Measurements from ENCODE around the gene DYRK1B.
"Not testable (repeated sequence)": the region's sequence is repeated elsewhere in the genome, so short reads cannot be mapped to it uniquely, and the experiment has no call there.

The DYRK1B gene

GRCh38 chr19:39830406-39830805 lies 3.6 kb downstream of the DYRK1B start:
- DNase-seq (ENCODE audit: low spot score): no peak

GRCh38 chr19:39829702-39830275 lies 4.2 kb downstream of the DYRK1B start:
- DNase-seq (ENCODE audit: low spot score): no peak

- no peak for DNase-seq (ENCODE audit: low spot score)
Measured at GRCh38 chr19:39828654-39829032, 5.3 kb downstream of the DYRK1B start.

- DNase-seq (ENCODE audit: low spot score): no peak
Measured at GRCh38 chr19:39828015-39828653, 5.8 kb downstream of the DYRK1B start.

- no peak for DNase-seq (ENCODE audit: low spot score)
Measured at GRCh38 chr19:39827216-39827615, 6.7 kb downstream of the DYRK1B start.

GRCh38 chr19:39826311-39826945 lies 7.5 kb downstream of the DYRK1B start:
- no peak for DNase-seq (ENCODE audit: low spot score)

GRCh38 chr19:39825531-39826076 lies 8.4 kb downstream of the DYRK1B start:
- no peak for DNase-seq (ENCODE audit: low spot score)

GRCh38 chr19:39825093-39825463 lies 8.9 kb downstream of the DYRK1B start:
- DNase-seq (ENCODE audit: low spot score): no peak

- DNase-seq (ENCODE audit: low spot score): peak; percentile 89
Measured at GRCh38 chr19:39824143-39825092, 9.5 kb downstream of the DYRK1B start.

GRCh38 chr19:39823686-39824085 lies 10.3 kb downstream of the DYRK1B start:
- DNase-seq (ENCODE audit: low spot score): no peak

GRCh38 chr19:39820696-39821095 lies 13.3 kb downstream of the DYRK1B start:
- DNase-seq (ENCODE audit: low spot score): no peak

- DNase-seq (ENCODE audit: low spot score): no peak
Measured at GRCh38 chr19:39819786-39820185, 14.2 kb downstream of the DYRK1B start.

GRCh38 chr19:39818626-39819097 lies 15.3 kb downstream of the DYRK1B start:
- no peak for DNase-seq (ENCODE audit: low spot score)

- DNase-seq (ENCODE audit: low spot score): no peak
Measured at GRCh38 chr19:39817888-39818561, 15.9 kb downstream of the DYRK1B start.

GRCh38 chr19:39816287-39817048 lies 17.5 kb downstream of the DYRK1B start:
- DNase-seq (ENCODE audit: low spot score): no peak

- DNase-seq (ENCODE audit: low spot score): no peak
Measured at GRCh38 chr19:39814595-39814994, 19.4 kb downstream of the DYRK1B start.

GRCh38 chr19:39814111-39814510 lies 19.9 kb downstream of the DYRK1B start:
- not testable (repeated sequence) for DNase-seq (ENCODE audit: low spot score)

GRCh38 chr19:39813264-39813993 lies 20.5 kb downstream of the DYRK1B start:
- DNase-seq (ENCODE audit: low spot score): no peak

GRCh38 chr19:39811064-39811463 lies 22.9 kb downstream of the DYRK1B start:
- DNase-seq (ENCODE audit: low spot score): no peak

GRCh38 chr19:39810424-39810823 lies 23.5 kb downstream of the DYRK1B start:
- no peak for DNase-seq (ENCODE audit: low spot score)
